Tibial nerve (tissue), 4 donors: ENCODE measurements around the gene ABCG1. TPM values are rescaled to one million over a fixed set of nuclear protein-coding genes. Genes with fewer than 3 reads are reported as not detected.

Experiments
- DNase-seq, 2 donors: peaks; one replicate each; pipeline ENCODE4 v3.0.0-alpha.2; 2019; ENCODE audit warnings: low spot score in 2 of 2
- H3K27ac ChIP-seq, 4 donors: fragments of 200-600 bp; sonication (generic) in 3 of 4; one replicate each; pipeline ENCODE4 v1.5.1; 2017 to 2019; ENCODE audit warnings: mild to moderate bottlenecking in 1 of 4
- H3K27me3 ChIP-seq, 2 donors: fragments of 200-600 bp; sonication (generic) in 1 of 2; one replicate each; pipeline versions ENCODE4 v1.5.1 to v1.6.0; 2017 to 2019
- H3K36me3 ChIP-seq, 3 donors: fragments of 200-600 bp; sonication (generic); one replicate each; pipeline ENCODE4 v1.5.1; 2018 to 2019
- H3K4me1 ChIP-seq, 4 donors: fragments of 200-600 bp; sonication (generic) in 3 of 4; one replicate each; pipeline ENCODE4 v1.5.1; 2017 to 2019
- H3K4me3 ChIP-seq, 4 donors: fragments of 200-600 bp; sonication (generic) in 3 of 4; one replicate each; pipeline ENCODE4 v1.5.1; 2017 to 2019; ENCODE audit warnings: mild to moderate bottlenecking in 1 of 4, moderate library complexity in 1 of 4
- H3K9me3 ChIP-seq, 4 donors: fragments of 200-600 bp; sonication (generic) in 3 of 4; one replicate each; pipeline ENCODE4 v1.5.1; 2017 to 2019
- CTCF ChIP-seq, 5 experiments: fragments of 200-600 bp in 3 of 5; fragments of 450-650 bp in 2 of 5; sonication (generic) in 3 of 5; IDR thresholded peaks; one replicate each; pipeline ENCODE4 v1.5.1; 2016 to 2019; ENCODE audit warnings: antibody characterized with exemption in 5 of 5, mild to moderate bottlenecking in 3 of 5, moderate library complexity in 2 of 5
- EP300 ChIP-seq, 2 donors: sonication (generic); formaldehyde crosslinking; IDR thresholded peaks; one replicate each; pipeline ENCODE4 v1.6.1; 2017; ENCODE audit warnings: antibody characterized with exemption in 2 of 2, mild to moderate bottlenecking in 1 of 2
- POLR2A ChIP-seq, 2 donors: fragments of 450-650 bp; IDR thresholded peaks; one replicate each; pipeline ENCODE4 v1.6.1; 2017; ENCODE audit warnings: antibody characterized with exemption in 2 of 2, mild to moderate bottlenecking in 2 of 2, moderate library complexity in 2 of 2
- WGBS, 2 donors: methylation state at CpG; one replicate each; pipeline ENCODE4 v1.1.5; 2018; 5-methylcytosine and 5-hydroxymethylcytosine counted together
- total RNA-seq, 4 donors: library from RNA; depleted of rRNA; stranded (reverse); fragments of >200 nt; gene quantifications; one replicate each; pipeline ENCODE4 v1.1.0, GENCODE V29; 2016

Gene ABCG1
- total RNA-seq, 4 donors from 2014 or later: 10.5 to 32.8 (median 18.6) TPM

GRCh38 chr21:42341776-42342542, 123.0 kb downstream of the ABCG1 start:
- no peaks in the 10 kb centered on the region for H3K27me3 ChIP-seq
- no peak overlapping the region for H3K27ac ChIP-seq
- 92 to 94% methylated on average over 15 of the region's 15 CpGs for WGBS, 2 donors
- TF ChIP-seq POLR2A (IDR thresholded peaks at IDR 0.05) (no peak), CTCF (IDR thresholded peaks at IDR 0.05) (no peak), EP300 (IDR thresholded peaks at IDR 0.05) (no peak)
- H3K9me3 ChIP-seq: no peaks in the 10 kb centered on the region
- no peak overlapping the region for H3K4me3 ChIP-seq
- no peaks in the 10 kb centered on the region for H3K36me3 ChIP-seq
- no peak for DNase-seq
- H3K4me1 ChIP-seq: peaks cover 0 to 5% (median 0%) of the 10 kb centered on the region in 4 donors

- H3K36me3 ChIP-seq: no peaks in the 10 kb centered on the region
- no peak for DNase-seq
- peaks cover 0 to 3% (median 0%) of the 10 kb centered on the region in 4 donors for H3K4me1 ChIP-seq
- H3K27me3 ChIP-seq: no peaks in the 10 kb centered on the region
- no peak for TF ChIP-seq EP300 (IDR thresholded peaks at IDR 0.05)
- WGBS, 2 donors: 79 to 80% methylated on average over 10 of the region's 10 CpGs
- H3K27ac ChIP-seq: no peak overlapping the region
- H3K9me3 ChIP-seq: peaks cover 0 to 2% (median 0%) of the 10 kb centered on the region in 4 donors
- H3K4me3 ChIP-seq: no peak overlapping the region
Measured at GRCh38 chr21:42343101-42343500, 124.2 kb downstream of the ABCG1 start.

- Histone ChIP-seq H3K27ac (no peak overlapping the region), H3K4me1 (no peaks in the 10 kb centered on the region), H3K36me3 (no peaks in the 10 kb centered on the region), H3K9me3 (peaks cover 0 to 2% (median 0%) of the 10 kb centered on the region in 4 donors), H3K27me3 (no peaks in the 10 kb centered on the region), H3K4me3 (no peak overlapping the region)
- TF ChIP-seq EP300 (IDR thresholded peaks at IDR 0.05): no peak
- no peak for DNase-seq
- 83 to 94% methylated on average over 6 of the region's 6 CpGs for WGBS, 2 donors
Measured at GRCh38 chr21:42343556-42343955, 124.6 kb downstream of the ABCG1 start.

GRCh38 chr21:42343963-42344510, 125.1 kb downstream of the ABCG1 start:
- no peaks in the 10 kb centered on the region for H3K4me1 ChIP-seq
- H3K4me3 ChIP-seq: no peak overlapping the region
- 83% methylated on average over 10 to 11 of the region's 11 CpGs for WGBS, 2 donors
- DNase-seq: no peak
- TF ChIP-seq CTCF (IDR thresholded peaks at IDR 0.05) (no peak), EP300 (IDR thresholded peaks at IDR 0.05) (no peak), POLR2A (IDR thresholded peaks at IDR 0.05) (no peak)
- no peak overlapping the region for H3K27ac ChIP-seq
- peaks cover 0 to 2% (median 0%) of the 10 kb centered on the region in 4 donors for H3K9me3 ChIP-seq
- H3K36me3 ChIP-seq: no peaks in the 10 kb centered on the region
- H3K27me3 ChIP-seq: no peaks in the 10 kb centered on the region

GRCh38 chr21:42344631-42345030, 125.7 kb downstream of the ABCG1 start:
- TF ChIP-seq CTCF (IDR thresholded peaks at IDR 0.05): no peak
- no peak for TF ChIP-seq EP300 (IDR thresholded peaks at IDR 0.05)
- no peak for TF ChIP-seq POLR2A (IDR thresholded peaks at IDR 0.05)
- peaks cover 0 to 2% (median 0%) of the 10 kb centered on the region in 4 donors for H3K9me3 ChIP-seq
- no peak for DNase-seq
- no peaks in the 10 kb centered on the region for H3K27me3 ChIP-seq
- H3K27ac ChIP-seq: no peak overlapping the region
- H3K36me3 ChIP-seq: no peaks in the 10 kb centered on the region
- 41 to 59% methylated on average over 4 of the region's 4 CpGs for WGBS, 2 donors
- no peak overlapping the region for H3K4me3 ChIP-seq
- no peaks in the 10 kb centered on the region for H3K4me1 ChIP-seq

GRCh38 chr21:42346441-42346840, 127.5 kb downstream of the ABCG1 start:
- H3K9me3 ChIP-seq: peaks cover 0 to 2% (median 0%) of the 10 kb centered on the region in 4 donors
- 85 to 87% methylated on average over 9 of the region's 9 CpGs for WGBS, 2 donors

More at GRCh38 chr21:42346441-42346840, 127.5 kb downstream of the ABCG1 start:
- Histone ChIP-seq H3K27me3 (no peaks in the 10 kb centered on the region), H3K4me3 (no peak overlapping the region), H3K27ac (no peak overlapping the region), H3K36me3 (no peaks in the 10 kb centered on the region), H3K4me1 (no peaks in the 10 kb centered on the region)
- TF ChIP-seq CTCF (IDR thresholded peaks at IDR 0.05) (no peak), EP300 (IDR thresholded peaks at IDR 0.05) (no peak), POLR2A (IDR thresholded peaks at IDR 0.05) (no peak)
- DNase-seq: no peak
